CD14-positive monocyte (primary cell): ENCODE measurements around the gene OTUD7B. TPM values are rescaled to one million over a fixed set of nuclear protein-coding genes. Genes with fewer than 3 reads are reported as not detected.

Source experiments
- DNase-seq, 3 donors: peaks; one replicate each; pipeline ENCODE4 v3.0.0-alpha.2; 2011 to 2022
- H2AFZ ChIP-seq: 2 replicates; pipeline ENCODE4 v1.6.0; 2012; ENCODE audit warnings: mild to moderate bottlenecking, low read depth, low read length, inconsistent platforms; ENCODE audit not compliant: insufficient read depth, poor library complexity, severe bottlenecking
- H3K27ac ChIP-seq, 2 donors: 1 replicate in 1 of 2; 2 replicates in 1 of 2; pipeline ENCODE4 v1.5.1; 2012 to 2013; ENCODE audit warnings: low read length in 2 of 2, control low read depth in 1 of 2, inconsistent platforms in 1 of 2, low read depth in 1 of 2, mild to moderate bottlenecking in 1 of 2
- H3K27me3 ChIP-seq, 2 donors: one replicate each; pipeline versions ENCODE4 v1.6.0 to v1.6.1; 2011 to 2013; ENCODE audit warnings: low read length in 2 of 2; ENCODE audit not compliant: control insufficient read depth in 2 of 2, insufficient read depth in 2 of 2
- H3K36me3 ChIP-seq, 2 donors: replicated peaks in 1 of 2; 1 replicate in 1 of 2; 2 replicates in 1 of 2; pipeline versions ENCODE4 v1.5.1 to v1.6.1; 2012 to 2013; ENCODE audit warnings: low read length in 2 of 2, control low read depth in 1 of 2, inconsistent platforms in 1 of 2, mild to moderate bottlenecking in 1 of 2; ENCODE audit not compliant: insufficient read depth in 2 of 2, control insufficient read depth in 1 of 2
- H3K4me1 ChIP-seq, 2 donors: 1 replicate in 1 of 2; 2 replicates in 1 of 2; pipeline versions ENCODE4 v1.5.1 to v1.6.1; 2012 to 2013; ENCODE audit warnings: low read length in 2 of 2, control low read depth in 1 of 2, inconsistent platforms in 1 of 2, mild to moderate bottlenecking in 1 of 2, moderate library complexity in 1 of 2; ENCODE audit not compliant: insufficient read depth in 2 of 2, control insufficient read depth in 1 of 2
- H3K4me2 ChIP-seq: replicated peaks from 2 replicates; pipeline ENCODE3; 2012; ENCODE audit warnings: low read length, moderate library complexity, mild to moderate bottlenecking; ENCODE audit not compliant: poor library complexity, severe bottlenecking; ENCODE audit errors: extremely low read depth
- H3K4me3 ChIP-seq, 3 experiments: fragments of 200-600 bp in 1 of 3; sonication (generic) in 1 of 3; replicated peaks in 1 of 3; 1 replicate in 2 of 3; 2 replicates in 1 of 3; pipeline ENCODE4 v1.5.1; 2011 to 2013; ENCODE audit warnings: low read length in 3 of 3, mild to moderate bottlenecking in 3 of 3, control low read depth in 2 of 3, low read depth in 2 of 3, inconsistent platforms in 1 of 3, moderate library complexity in 1 of 3
- H3K79me2 ChIP-seq: 2 replicates; pipeline ENCODE4 v1.6.0; 2012; ENCODE audit warnings: mild to moderate bottlenecking, control low read depth, inconsistent platforms, low read length, moderate library complexity; ENCODE audit not compliant: insufficient read depth
- H3K9ac ChIP-seq: 2 replicates; pipeline ENCODE4 v1.6.0; 2017; ENCODE audit warnings: low read length, mild to moderate bottlenecking; ENCODE audit not compliant: insufficient read depth, poor library complexity, severe bottlenecking
- H3K9me3 ChIP-seq, 2 donors: replicated peaks in 1 of 2; 1 replicate in 1 of 2; 2 replicates in 1 of 2; pipeline versions ENCODE4 v1.5.1 to v1.6.1; 2012 to 2013; ENCODE audit warnings: low read length in 2 of 2, control low read depth in 1 of 2; ENCODE audit not compliant: control insufficient read depth in 1 of 2, insufficient read depth in 1 of 2
- H4K20me1 ChIP-seq: 2 replicates; pipeline ENCODE4 v1.6.0; 2012; ENCODE audit warnings: mild to moderate bottlenecking, low read length, control low read depth, moderate library complexity; ENCODE audit not compliant: insufficient read depth
- H3K27ac Mint-ChIP-seq, 7 donors: one replicate each; pipeline ENCODE4 v1.8.0; 2020; ENCODE audit warnings: mild to moderate bottlenecking in 7 of 7, mixed read lengths in 7 of 7, moderate library complexity in 6 of 7, inconsistent platforms in 2 of 7
- H3K27me3 Mint-ChIP-seq, 3 donors: one replicate each; pipeline ENCODE4 v1.8.0; 2021 to 2022; ENCODE audit warnings: low read depth in 3 of 3, mild to moderate bottlenecking in 3 of 3, mixed read lengths in 3 of 3, moderate library complexity in 3 of 3, inconsistent platforms in 1 of 3
- H3K36me3 Mint-ChIP-seq, 2 donors: one replicate each; pipeline ENCODE4 v1.8.0; 2020; ENCODE audit warnings: mixed read lengths in 2 of 2, inconsistent platforms in 1 of 2, mild to moderate bottlenecking in 1 of 2
- H3K4me1 Mint-ChIP-seq: one replicate; pipeline ENCODE4 v1.8.0; 2020; ENCODE audit warnings: mild to moderate bottlenecking, mixed read lengths
- H3K4me3 Mint-ChIP-seq, 2 donors: one replicate each; pipeline ENCODE4 v1.8.0; 2020; ENCODE audit warnings: mild to moderate bottlenecking in 2 of 2, mixed read lengths in 2 of 2, moderate library complexity in 1 of 2
- H3K9me3 Mint-ChIP-seq, 7 donors: one replicate each; pipeline ENCODE4 v1.8.0; 2020 to 2022; ENCODE audit warnings: mixed read lengths in 7 of 7, mild to moderate bottlenecking in 6 of 7, moderate library complexity in 6 of 7, inconsistent platforms in 2 of 7
- WGBS: methylation state at CpG from one replicate; pipeline ENCODE4 v1.1.5; 2013; ENCODE audit warnings: missing lambda C conversion rate; ENCODE audit not compliant: insufficient coverage; 5-methylcytosine and 5-hydroxymethylcytosine counted together
- intact Hi-C, 2 donors: fragments of 100-400 bp; cut with micrococcal nuclease; formaldehyde crosslinking; loops; one replicate each; pipeline versions ENCODE4 v1.15.0 to v1.15.1; 2023
- polyA plus RNA-seq, 3 donors: library from polyadenylated mRNA; depleted of rRNA in 1 of 3; unstranded in 2 of 3; stranded (reverse) in 1 of 3; fragments of 300-500 nt in 2 of 3; fragments of >200 nt in 1 of 3; fragmentation: Illumina TruSeq in 2 of 3; gene quantifications; 1 replicate in 2 of 3; 2 replicates in 1 of 3; pipeline ENCODE4 v1.2.3, GENCODE V29; 2012 to 2021
- TF ChIP-seq, protein P1 (sequence below): fragments of 200-600 bp; IDR thresholded peaks from one replicate; pipeline ENCODE4 v1.8.0; 2022; ENCODE audit warnings: antibody characterized with exemption, mild to moderate bottlenecking

The OTUD7B gene
- polyA plus RNA-seq, 3 donors: 0.03 TPM; not detected in 2

DNA sequence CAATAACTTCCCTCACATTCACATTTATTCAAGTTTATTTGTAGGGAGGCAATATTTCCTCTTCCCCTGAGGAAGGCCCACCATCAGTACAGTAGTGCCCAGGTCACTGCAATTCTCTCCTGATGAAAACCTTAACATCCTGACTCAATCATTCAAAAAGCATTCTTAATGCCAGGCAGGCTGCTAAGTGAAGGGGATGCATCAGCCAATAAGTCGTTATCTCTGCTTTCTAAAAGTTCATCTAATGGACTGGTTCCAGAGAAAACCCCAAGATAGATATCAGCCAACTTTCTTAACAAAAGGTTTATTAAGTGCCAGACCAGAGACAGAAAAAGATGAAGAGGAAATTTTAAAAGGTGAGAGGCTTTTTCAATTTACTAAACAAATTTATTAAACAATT, 17.3 kb downstream of the OTUD7B start:
- Histone ChIP-seq H3K4me3 (no peak overlapping the region), H3K27ac (no peak overlapping the region), H3K4me2 (no peak overlapping the region), H3K36me3 (no peaks in the 10 kb centered on the region), H3K79me2 (no peaks in the 10 kb centered on the region), H3K27me3 (peaks cover 94% of the 10 kb centered on the region in 2 donors), H4K20me1 (peaks cover 29% of the 10 kb centered on the region), H2AFZ (no peak overlapping the region), H3K9me3 (peaks cover 0 to 23% of the 10 kb centered on the region in 2 donors), H3K9ac (no peak overlapping the region), H3K4me1 (peaks cover 16 to 21% of the 10 kb centered on the region in 2 donors)
- H3K4me3 Mint-ChIP-seq: peak overlapping the region in 1 of 2 donors; percentile 76
- WGBS: no CpG with 5 or more reads among the region's 1 CpG
- TF ChIP-seq, protein P1, sequence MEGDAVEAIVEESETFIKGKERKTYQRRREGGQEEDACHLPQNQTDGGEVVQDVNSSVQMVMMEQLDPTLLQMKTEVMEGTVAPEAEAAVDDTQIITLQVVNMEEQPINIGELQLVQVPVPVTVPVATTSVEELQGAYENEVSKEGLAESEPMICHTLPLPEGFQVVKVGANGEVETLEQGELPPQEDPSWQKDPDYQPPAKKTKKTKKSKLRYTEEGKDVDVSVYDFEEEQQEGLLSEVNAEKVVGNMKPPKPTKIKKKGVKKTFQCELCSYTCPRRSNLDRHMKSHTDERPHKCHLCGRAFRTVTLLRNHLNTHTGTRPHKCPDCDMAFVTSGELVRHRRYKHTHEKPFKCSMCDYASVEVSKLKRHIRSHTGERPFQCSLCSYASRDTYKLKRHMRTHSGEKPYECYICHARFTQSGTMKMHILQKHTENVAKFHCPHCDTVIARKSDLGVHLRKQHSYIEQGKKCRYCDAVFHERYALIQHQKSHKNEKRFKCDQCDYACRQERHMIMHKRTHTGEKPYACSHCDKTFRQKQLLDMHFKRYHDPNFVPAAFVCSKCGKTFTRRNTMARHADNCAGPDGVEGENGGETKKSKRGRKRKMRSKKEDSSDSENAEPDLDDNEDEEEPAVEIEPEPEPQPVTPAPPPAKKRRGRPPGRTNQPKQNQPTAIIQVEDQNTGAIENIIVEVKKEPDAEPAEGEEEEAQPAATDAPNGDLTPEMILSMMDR: no peak
- peaks cover 0 to 12% (median 2%) of the 10 kb centered on the region in 7 donors for H3K9me3 Mint-ChIP-seq
- intact Hi-C loops: no loop called here
- peaks cover 84 to 95% (median 94%) of the 10 kb centered on the region in 3 donors for H3K27me3 Mint-ChIP-seq
- H3K36me3 Mint-ChIP-seq: peaks cover 0 to 2% of the 10 kb centered on the region in 2 donors
- H3K27ac Mint-ChIP-seq: no peak overlapping the region
- H3K4me1 Mint-ChIP-seq: peaks cover 18% of the 10 kb centered on the region
- DNase-seq: no peak

DNA sequence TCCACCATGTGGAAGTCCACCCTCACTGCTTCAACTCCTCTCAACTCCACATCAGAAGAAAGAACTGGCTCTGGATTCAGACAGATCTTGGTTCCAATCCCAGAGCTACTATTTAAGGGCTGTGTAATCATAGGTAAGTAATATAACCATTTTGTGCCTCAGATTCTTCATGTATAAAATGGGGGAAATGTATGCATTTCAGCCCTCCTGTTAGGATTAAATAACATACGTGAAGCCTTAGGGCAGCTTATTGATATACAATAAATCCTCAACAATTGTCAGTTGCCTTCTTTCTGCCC, 23.3 kb downstream of the OTUD7B start:
- no peaks in the 10 kb centered on the region for H4K20me1 ChIP-seq
- H3K9ac ChIP-seq: no peak overlapping the region
- 100% methylated on average over 1 of the region's 1 CpG for WGBS
- no peaks in the 10 kb centered on the region for H3K79me2 ChIP-seq
- no peaks in the 10 kb centered on the region for H3K4me1 ChIP-seq
- no peak overlapping the region for H3K4me3 ChIP-seq
- Mint-ChIP-seq H3K4me3 (peak overlapping the region in 1 of 2 donors; percentile 78), H3K27me3 (peaks cover 94 to 96% (median 96%) of the 10 kb centered on the region in 3 donors), H3K36me3 (peaks cover 0 to 2% of the 10 kb centered on the region in 2 donors), H3K4me1 (no peaks in the 10 kb centered on the region), H3K27ac (no peak overlapping the region), H3K9me3 (peaks cover 0 to 16% (median 2%) of the 10 kb centered on the region in 7 donors)
- H3K4me2 ChIP-seq: no peak overlapping the region
- no peak for DNase-seq
- no peak overlapping the region for H3K27ac ChIP-seq
- TF ChIP-seq, protein P1: no peak
- H3K9me3 ChIP-seq: peaks cover 0 to 29% of the 10 kb centered on the region in 2 donors
- intact Hi-C loops: no loop called here
- H3K36me3 ChIP-seq: no peaks in the 10 kb centered on the region
- H2AFZ ChIP-seq: no peak overlapping the region
- H3K27me3 ChIP-seq: peaks cover 96 to 98% of the 10 kb centered on the region in 2 donors
